Activated CD4-positive, alpha-beta memory T cell treated with anti-CD3 and anti-CD28 coated beads, Interleukin-2, amount 10 ng/mL, durations not matched to agents 7 days and 5 days (primary cell): ENCODE data around the gene ACER1. TPM values are rescaled to one million over a fixed set of nuclear protein-coding genes. Genes with fewer than 3 reads are reported as not detected.
A peak's percentile ranks its signal among the peaks of the same experiment; 100 is the strongest.

Experiments
- CTCF ChIA-PET: fragments of 350-600 bp; sonication (Branson Sonifier 250); formaldehyde crosslinking; loops from one replicate; lab custom pipeline; 2021; ENCODE audit warnings: antibody characterized with exemption, inconsistent platforms; lab: Charles Lee
- POLR2A ChIA-PET: fragments of 350-600 bp; sonication (Branson Sonifier 250); formaldehyde crosslinking; loops from one replicate; lab custom pipeline; 2021; ENCODE audit warnings: antibody characterized with exemption; lab: Charles Lee
- DNase-seq: peaks from one replicate; pipeline ENCODE4 v3.0.0-alpha.2; 2020
- H3K27ac Mint-ChIP-seq: one replicate; pipeline ENCODE4 v1.8.0; 2021; ENCODE audit warnings: mild to moderate bottlenecking, mixed read lengths
- H3K27me3 Mint-ChIP-seq: one replicate; pipeline ENCODE4 v1.8.0; 2021; ENCODE audit warnings: mixed read lengths
- H3K36me3 Mint-ChIP-seq: one replicate; pipeline ENCODE4 v1.8.0; 2021; ENCODE audit warnings: low read depth, mixed read lengths
- H3K4me1 Mint-ChIP-seq: one replicate; pipeline ENCODE4 v1.8.0; 2021; ENCODE audit warnings: mixed read lengths
- H3K4me3 Mint-ChIP-seq: one replicate; pipeline ENCODE4 v1.8.0; 2021; ENCODE audit warnings: mild to moderate bottlenecking, mixed read lengths
- H3K9me3 Mint-ChIP-seq: one replicate; pipeline ENCODE4 v1.8.0; 2021; ENCODE audit warnings: mixed read lengths
- total RNA-seq, 2 experiments: library from RNA; stranded (reverse); gene quantifications; one replicate each; pipeline ENCODE4 v1.2.3, GENCODE V29; 2021

The ACER1 gene
- total RNA-seq, 2 experiments from 2014 or later = 0.15 to 0.30 TPM

GRCh38 chr19:6278051-6278450 is 55.4 kb downstream of the ACER1 start:
- CTCF ChIA-PET = no interaction called here
- Mint-ChIP-seq H3K27ac (peak overlapping the region; percentile 81), H3K4me3 (peak overlapping the region; percentile 85), H3K36me3 (peaks cover 6% of the 10 kb centered on the region), H3K4me1 (peaks cover 30% of the 10 kb centered on the region), H3K27me3 (peaks cover 8% of the 10 kb centered on the region), H3K9me3 (no peaks in the 10 kb centered on the region)
- DNase-seq = no peak
- POLR2A ChIA-PET = no interaction called here

DNA sequence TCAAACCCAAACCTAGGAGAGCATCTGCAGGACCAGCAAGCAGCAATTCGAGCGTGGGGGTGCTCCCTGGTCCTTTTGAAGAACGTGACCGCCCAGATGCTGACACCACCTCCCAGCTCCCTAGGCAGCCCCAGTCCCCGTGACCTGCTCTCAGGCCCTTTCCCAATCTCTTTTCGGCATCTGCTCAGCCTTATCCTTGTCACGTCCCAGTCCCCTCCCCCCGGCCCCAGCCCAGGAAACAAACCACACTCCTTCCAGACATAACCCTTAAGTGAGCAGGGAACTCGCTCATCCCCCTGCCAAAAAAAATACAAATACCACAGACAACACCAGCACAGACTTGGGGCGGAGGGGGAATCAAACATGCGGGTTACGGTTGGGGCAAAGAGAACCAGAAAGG is 57.0 kb downstream of the ACER1 start:
- no peak overlapping the region for H3K4me3 Mint-ChIP-seq
- DNase-seq = no peak
- H3K36me3 Mint-ChIP-seq = peaks cover 6% of the 10 kb centered on the region
- ChIA-PET CTCF (no interaction called here), POLR2A (no interaction called here)
- H3K9me3 Mint-ChIP-seq = no peaks in the 10 kb centered on the region
- peaks cover 30% of the 10 kb centered on the region for H3K4me1 Mint-ChIP-seq
- H3K27ac Mint-ChIP-seq = no peak overlapping the region
- H3K27me3 Mint-ChIP-seq = no peaks in the 10 kb centered on the region

GRCh38 chr19:6275170-6275744 is 58.2 kb downstream of the ACER1 start:
- no peaks in the 10 kb centered on the region for H3K27me3 Mint-ChIP-seq
- peaks cover 10% of the 10 kb centered on the region for H3K36me3 Mint-ChIP-seq
- CTCF ChIA-PET = no interaction called here
- POLR2A ChIA-PET = no interaction called here
- no peaks in the 10 kb centered on the region for H3K9me3 Mint-ChIP-seq
- H3K27ac Mint-ChIP-seq = no peak overlapping the region
- H3K4me1 Mint-ChIP-seq = peaks cover 28% of the 10 kb centered on the region
- DNase-seq = no peak
- H3K4me3 Mint-ChIP-seq = no peak overlapping the region

- peaks cover 10% of the 10 kb centered on the region for H3K36me3 Mint-ChIP-seq
- H3K27ac Mint-ChIP-seq = no peak overlapping the region
- DNase-seq = no peak
- CTCF ChIA-PET = no interaction called here
- no peaks in the 10 kb centered on the region for H3K9me3 Mint-ChIP-seq
- POLR2A ChIA-PET = no interaction called here
- peaks cover 28% of the 10 kb centered on the region for H3K4me1 Mint-ChIP-seq
- no peak overlapping the region for H3K4me3 Mint-ChIP-seq
- no peaks in the 10 kb centered on the region for H3K27me3 Mint-ChIP-seq
Measured at GRCh38 chr19:6274756-6275155, 58.7 kb downstream of the ACER1 start.

DNA sequence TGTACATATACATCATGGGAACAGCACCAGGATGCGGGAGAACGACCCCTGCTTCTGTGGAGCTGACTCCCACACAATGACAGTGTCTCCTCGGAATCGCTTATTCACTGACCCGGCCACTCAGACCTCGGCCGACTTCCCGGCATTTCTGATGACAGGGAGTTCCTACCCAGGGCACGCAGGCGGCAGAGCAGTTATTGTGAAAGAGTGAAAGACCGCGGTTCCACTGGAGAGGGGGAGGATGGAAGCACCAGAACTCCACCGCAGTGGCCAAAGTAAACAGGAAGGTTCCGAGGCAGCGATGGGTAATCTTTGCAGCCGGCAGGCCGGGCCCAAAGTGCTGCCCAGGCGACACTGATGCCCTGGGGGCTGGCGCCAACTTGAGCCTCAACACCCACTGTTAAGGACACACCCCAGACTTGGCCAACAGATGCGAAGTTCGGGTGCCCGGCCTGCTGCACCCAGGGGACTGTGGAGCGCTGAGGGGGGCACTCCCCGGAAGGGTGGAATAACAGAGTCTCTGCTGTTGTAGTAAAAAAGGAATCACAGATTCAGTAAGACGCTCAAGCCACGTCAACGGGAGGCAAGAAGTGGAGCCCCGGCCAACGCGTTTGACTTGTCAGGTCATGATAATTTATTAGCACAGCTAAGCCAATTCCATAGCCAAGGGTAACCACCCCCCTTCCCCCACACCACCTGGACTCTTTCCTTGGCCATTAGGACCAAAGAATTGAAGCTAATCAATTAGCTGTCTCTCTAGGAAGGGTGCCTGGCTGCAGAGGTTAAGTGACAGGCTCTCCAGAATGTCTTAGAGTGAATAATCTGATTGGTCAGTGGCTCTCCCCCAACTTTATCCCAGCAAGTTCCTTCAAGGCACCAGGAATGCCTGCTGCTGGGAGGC is 59.5 kb downstream of the ACER1 start:
- Mint-ChIP-seq H3K27me3 (no peaks in the 10 kb centered on the region), H3K27ac (no peak overlapping the region), H3K36me3 (peaks cover 13% of the 10 kb centered on the region), H3K4me1 (peaks cover 26% of the 10 kb centered on the region), H3K4me3 (no peak overlapping the region), H3K9me3 (no peaks in the 10 kb centered on the region)
- POLR2A ChIA-PET = no interaction called here
- CTCF ChIA-PET = no interaction called here
- no peak for DNase-seq

DNA sequence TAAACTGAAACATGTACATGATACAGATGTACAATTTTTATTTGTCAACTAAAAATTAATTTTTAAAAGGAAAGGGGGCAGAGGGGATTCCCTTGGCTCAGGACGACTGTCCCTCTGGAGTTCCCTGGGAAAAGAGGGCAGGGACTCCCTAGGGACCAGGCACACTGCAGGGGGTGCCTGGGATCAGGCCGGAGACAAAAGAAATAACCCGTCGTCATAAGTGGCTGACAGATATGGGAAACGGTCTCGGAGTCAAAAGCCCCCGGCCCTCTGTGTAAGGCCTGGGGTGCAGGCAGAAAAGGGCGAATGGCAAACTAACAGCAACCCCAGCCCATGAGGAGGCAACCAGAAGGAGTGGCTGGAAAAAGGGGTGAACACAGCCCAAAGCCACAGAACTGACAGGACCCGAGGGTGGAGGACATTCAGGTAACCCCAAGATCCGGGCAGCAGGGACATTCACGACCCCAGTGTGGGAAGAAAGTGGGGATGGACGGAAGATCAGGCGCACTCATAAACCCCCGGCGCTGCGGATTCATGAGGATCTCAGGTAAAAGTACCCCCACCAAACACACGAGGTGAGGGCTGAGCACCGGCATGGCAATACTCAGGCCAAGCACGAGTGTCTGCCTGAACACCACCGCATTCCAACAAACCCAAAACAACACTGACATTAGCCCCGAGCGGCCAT is 60.4 kb downstream of the ACER1 start:
- CTCF ChIA-PET = no interaction called here
- Mint-ChIP-seq H3K36me3 (peaks cover 13% of the 10 kb centered on the region), H3K27ac (no peak overlapping the region), H3K4me1 (peaks cover 20% of the 10 kb centered on the region), H3K9me3 (no peaks in the 10 kb centered on the region), H3K4me3 (no peak overlapping the region), H3K27me3 (no peaks in the 10 kb centered on the region)
- DNase-seq = no peak
- POLR2A ChIA-PET = no interaction called here

DNA sequence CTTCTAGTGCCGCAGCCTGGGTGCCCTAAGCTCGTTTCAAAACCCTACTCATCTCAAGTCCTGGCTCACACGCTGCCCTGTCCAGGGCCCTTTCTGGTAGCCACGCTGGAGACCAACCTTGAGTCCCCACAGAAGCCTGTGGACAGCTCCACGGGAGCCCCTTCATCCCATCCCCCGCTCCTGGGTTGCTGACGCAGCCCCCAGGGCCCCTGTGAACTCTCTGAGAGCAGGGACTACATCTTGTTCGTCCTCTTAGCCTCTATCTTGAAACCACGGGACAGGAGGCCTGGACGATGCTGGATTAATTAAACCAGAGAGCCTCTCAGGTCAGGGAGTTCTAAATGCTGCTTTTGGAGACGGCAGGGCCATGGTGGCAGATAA is 61.0 kb downstream of the ACER1 start:
- H3K9me3 Mint-ChIP-seq = no peaks in the 10 kb centered on the region
- ChIA-PET CTCF (no interaction called here), POLR2A (no interaction called here)
- peaks cover 13% of the 10 kb centered on the region for H3K4me1 Mint-ChIP-seq
- DNase-seq = no peak
- H3K27me3 Mint-ChIP-seq = no peaks in the 10 kb centered on the region
- peaks cover 17% of the 10 kb centered on the region for H3K36me3 Mint-ChIP-seq
- no peak overlapping the region for H3K4me3 Mint-ChIP-seq
- H3K27ac Mint-ChIP-seq = no peak overlapping the region

DNA sequence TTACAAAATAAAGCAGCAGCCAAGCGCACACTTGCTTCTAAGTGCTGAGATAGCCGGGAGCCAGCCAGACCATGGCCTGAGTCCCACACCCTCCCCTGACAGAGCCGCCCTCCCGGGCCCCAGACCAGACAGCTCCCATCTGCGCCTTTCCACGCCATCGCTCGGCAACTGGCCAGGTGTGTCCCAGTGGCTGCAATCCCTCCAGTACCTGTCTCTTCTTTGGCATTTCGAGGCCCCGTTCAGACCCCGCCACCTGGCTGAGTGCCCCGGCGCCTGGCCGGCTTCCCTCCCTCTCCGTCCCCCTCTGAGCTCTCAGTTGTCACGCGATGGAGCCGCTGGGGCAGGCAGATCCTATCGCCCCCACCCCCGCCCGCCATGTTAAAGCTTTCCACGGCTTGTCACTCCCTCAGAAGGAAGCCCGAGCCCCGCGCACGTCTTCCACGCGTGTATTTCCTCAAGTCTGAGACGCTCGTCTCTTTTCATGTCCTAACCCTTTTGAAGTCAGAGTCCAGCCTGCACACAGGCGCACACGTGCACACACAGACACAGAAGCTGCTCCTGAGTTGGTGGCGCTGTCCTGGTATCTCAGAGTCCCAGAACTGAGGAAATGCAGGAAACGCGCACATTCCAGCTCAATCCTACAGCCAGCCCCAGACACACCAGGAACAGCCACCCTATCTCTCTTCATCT is 61.5 kb downstream of the ACER1 start:
- ChIA-PET POLR2A (interaction anchor here (0.5 kb wide), 1 partner anchor 233 kb away, joined by 3 read pairs; no protein-coding TSS in a partner anchor), CTCF (no interaction called here)
- H3K4me1 Mint-ChIP-seq = peaks cover 10% of the 10 kb centered on the region
- H3K4me3 Mint-ChIP-seq = no peak overlapping the region
- H3K27ac Mint-ChIP-seq = no peak overlapping the region
- no peaks in the 10 kb centered on the region for H3K27me3 Mint-ChIP-seq
- no peak for DNase-seq
- no peaks in the 10 kb centered on the region for H3K9me3 Mint-ChIP-seq
- peaks cover 20% of the 10 kb centered on the region for H3K36me3 Mint-ChIP-seq

DNA sequence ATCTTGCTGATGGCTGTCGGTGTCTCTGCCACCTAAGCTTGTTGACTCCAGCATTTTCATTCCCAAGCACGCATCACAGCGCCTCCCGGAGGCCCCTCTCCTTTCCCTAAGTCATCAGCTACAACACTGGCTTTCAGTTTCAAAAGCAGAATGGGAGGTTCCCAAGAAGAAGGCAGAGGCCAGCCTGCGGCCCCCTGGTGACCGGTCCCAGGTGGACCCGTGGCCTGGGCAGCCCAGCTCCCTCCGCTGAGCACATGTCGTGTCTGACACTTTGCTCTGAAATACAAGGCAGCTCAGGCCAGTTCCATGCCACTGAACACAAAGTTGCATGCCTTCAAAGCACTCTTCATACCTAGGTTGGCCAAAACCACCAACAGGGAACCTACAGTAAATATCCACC is 62.2 kb downstream of the ACER1 start:
- no peaks in the 10 kb centered on the region for H3K27me3 Mint-ChIP-seq
- CTCF ChIA-PET = no interaction called here
- no peak overlapping the region for H3K27ac Mint-ChIP-seq
- peaks cover 20% of the 10 kb centered on the region for H3K36me3 Mint-ChIP-seq
- peaks cover 4% of the 10 kb centered on the region for H3K4me1 Mint-ChIP-seq
- H3K9me3 Mint-ChIP-seq = no peaks in the 10 kb centered on the region
- no peak for DNase-seq
- no peak overlapping the region for H3K4me3 Mint-ChIP-seq
- POLR2A ChIA-PET = interaction anchor here (0.5 kb wide), 1 partner anchor 234 kb away, joined by 3 read pairs; no protein-coding TSS in a partner anchor

DNA sequence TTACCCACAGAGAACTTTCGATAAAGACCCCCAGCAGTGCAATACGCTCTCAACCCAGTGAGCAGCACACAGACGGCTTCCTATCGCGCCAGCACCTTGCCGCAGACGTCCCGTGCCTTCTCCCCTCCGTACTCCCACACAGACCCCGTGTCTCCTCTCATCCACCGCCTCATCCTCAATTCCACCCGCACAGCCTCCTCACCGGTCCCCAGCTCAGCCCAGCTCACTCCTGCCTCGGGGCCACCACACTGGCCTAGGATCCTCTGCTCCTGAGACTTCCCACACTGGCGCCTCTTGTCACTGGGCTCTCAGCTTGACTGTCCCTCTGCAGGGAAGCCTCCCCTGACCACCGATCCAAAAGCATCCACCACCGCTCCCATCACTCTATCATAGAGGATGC is 62.6 kb downstream of the ACER1 start:
- Mint-ChIP-seq H3K36me3 (peaks cover 20% of the 10 kb centered on the region), H3K27ac (no peak overlapping the region), H3K4me3 (no peak overlapping the region), H3K4me1 (peaks cover 2% of the 10 kb centered on the region), H3K27me3 (no peaks in the 10 kb centered on the region), H3K9me3 (no peaks in the 10 kb centered on the region)
- CTCF ChIA-PET = no interaction called here
- POLR2A ChIA-PET = no interaction called here
- no peak for DNase-seq

- Mint-ChIP-seq H3K27me3 (no peaks in the 10 kb centered on the region), H3K4me1 (peaks cover 2% of the 10 kb centered on the region), H3K36me3 (peaks cover 20% of the 10 kb centered on the region), H3K9me3 (no peaks in the 10 kb centered on the region), H3K4me3 (no peak overlapping the region), H3K27ac (peak overlapping the region; percentile 16)
- POLR2A ChIA-PET = interaction anchor here (1.0 kb wide), 1 partner anchor 21 kb away, joined by 3 read pairs; no protein-coding TSS in a partner anchor
- DNase-seq = no peak
- CTCF ChIA-PET = no interaction called here
Measured at GRCh38 chr19:6270076-6270745, 63.2 kb downstream of the ACER1 start.

GRCh38 chr19:6269101-6269886 is 64.1 kb downstream of the ACER1 start:
- no peaks in the 10 kb centered on the region for H3K9me3 Mint-ChIP-seq
- ChIA-PET POLR2A (interaction anchor here (1.0 kb wide), 1 partner anchor 20 kb away, joined by 3 read pairs; no protein-coding TSS in a partner anchor), CTCF (no interaction called here)
- no peak overlapping the region for H3K27ac Mint-ChIP-seq
- peaks cover 24% of the 10 kb centered on the region for H3K36me3 Mint-ChIP-seq
- no peaks in the 10 kb centered on the region for H3K27me3 Mint-ChIP-seq
- H3K4me3 Mint-ChIP-seq = no peak overlapping the region
- H3K4me1 Mint-ChIP-seq = peaks cover 2% of the 10 kb centered on the region
- DNase-seq = no peak
